DND-41 (cell line): Measurements from ENCODE around the gene DOCK3.

Source experiments
- ATAC-seq: fragments of 200-7000 bp; cut with Tn5 transposase; 3 replicates; pipeline ENCODE4 v1.9.1; 2021; ENCODE audit warnings: low read depth; ENCODE audit not compliant: insufficient read depth
- DNase-seq: peaks from one replicate; pipeline ENCODE4 v3.0.0-alpha.2; 2020
- H2AFZ ChIP-seq: 2 replicates; pipeline ENCODE4 v1.6.0; 2012; ENCODE audit warnings: low read depth, low read length
- H3K27ac ChIP-seq: 2 replicates; pipeline ENCODE4 v1.5.1; 2012; ENCODE audit warnings: low read length, inconsistent platforms
- H3K27me3 ChIP-seq: fragments of 200-600 bp; sonication (generic); 2 replicates; pipeline ENCODE4 v1.6.0; 2012; ENCODE audit warnings: low read length, mild to moderate bottlenecking, inconsistent platforms; ENCODE audit not compliant: insufficient read depth, poor library complexity
- H3K36me3 ChIP-seq: 2 replicates; pipeline ENCODE4 v1.5.1; 2012; ENCODE audit warnings: low read length, inconsistent platforms; ENCODE audit not compliant: insufficient read depth
- H3K4me1 ChIP-seq: 2 replicates; pipeline ENCODE4 v1.5.1; 2012; ENCODE audit warnings: mild to moderate bottlenecking, low read length; ENCODE audit not compliant: insufficient read depth
- H3K4me2 ChIP-seq: 2 replicates; pipeline ENCODE4 v1.6.0; 2012; ENCODE audit warnings: mild to moderate bottlenecking, moderate library complexity, low read length, inconsistent platforms; ENCODE audit not compliant: insufficient read depth
- H3K4me3 ChIP-seq, 2 experiments: fragments of 200-600 bp in 1 of 2; shearing (Covaris generic) in 1 of 2; 2 replicates each; pipeline ENCODE4 v1.5.1; 2012 to 2016; ENCODE audit warnings: inconsistent platforms in 2 of 2, low read length in 2 of 2, mild to moderate bottlenecking in 2 of 2, low read depth in 1 of 2, moderate library complexity in 1 of 2
- H3K79me2 ChIP-seq: 2 replicates; pipeline ENCODE4 v1.6.0; 2012; ENCODE audit warnings: low read length, inconsistent platforms; ENCODE audit not compliant: insufficient read depth
- H3K9ac ChIP-seq: 2 replicates; pipeline ENCODE4 v1.6.0; 2012; ENCODE audit warnings: low read depth, mild to moderate bottlenecking, inconsistent platforms, low read length, moderate library complexity
- H3K9me3 ChIP-seq: 2 replicates; pipeline ENCODE4 v1.5.1; 2012; ENCODE audit warnings: low read length, moderate library complexity, mild to moderate bottlenecking, inconsistent platforms; ENCODE audit not compliant: insufficient read depth, severe bottlenecking
- H4K20me1 ChIP-seq: 2 replicates; pipeline ENCODE4 v1.6.0; 2012; ENCODE audit warnings: low read length; ENCODE audit not compliant: insufficient read depth
- CTCF ChIP-seq: IDR thresholded peaks from 2 replicates; pipeline ENCODE4 v1.5.1; 2012; ENCODE audit warnings: borderline replicate concordance, low read length, moderate library complexity, mild to moderate bottlenecking; ENCODE audit not compliant: poor library complexity, severe bottlenecking; ENCODE audit errors: extremely low read depth
- EZH2 ChIP-seq: IDR thresholded peaks from 3 replicates; pipeline ENCODE4 v1.6.1; 2012; ENCODE audit warnings: borderline replicate concordance, low read depth, mild to moderate bottlenecking, moderate library complexity, low read length, inconsistent platforms; ENCODE audit not compliant: severe bottlenecking

DOCK3 gene

GRCh38 chr3:51393134-51393495 is 718.4 kb downstream of the DOCK3 start:
- no peak for TF ChIP-seq EZH2
- TF ChIP-seq CTCF = no peak
- no peak for DNase-seq
- Histone ChIP-seq H3K27ac (no peak overlapping the region), H3K9ac (peak overlapping the region; percentile 80; the same call in 1 of the 2 replicates), H3K4me1 (peaks cover 66% of the 10 kb centered on the region), H2AFZ (no peak overlapping the region), H3K36me3 (peaks cover 88% of the 10 kb centered on the region), H3K4me3 (peak overlapping the region in 1 of 2 experiments; percentile 93; a peak in 2 of 4 replicates), H3K79me2 (peaks cover 83% of the 10 kb centered on the region), H3K9me3 (no peaks in the 10 kb centered on the region), H3K27me3 (no peaks in the 10 kb centered on the region), H3K4me2 (peak overlapping the region; percentile 90), H4K20me1 (peaks cover 73% of the 10 kb centered on the region)
- ATAC-seq = no peak

DNA sequence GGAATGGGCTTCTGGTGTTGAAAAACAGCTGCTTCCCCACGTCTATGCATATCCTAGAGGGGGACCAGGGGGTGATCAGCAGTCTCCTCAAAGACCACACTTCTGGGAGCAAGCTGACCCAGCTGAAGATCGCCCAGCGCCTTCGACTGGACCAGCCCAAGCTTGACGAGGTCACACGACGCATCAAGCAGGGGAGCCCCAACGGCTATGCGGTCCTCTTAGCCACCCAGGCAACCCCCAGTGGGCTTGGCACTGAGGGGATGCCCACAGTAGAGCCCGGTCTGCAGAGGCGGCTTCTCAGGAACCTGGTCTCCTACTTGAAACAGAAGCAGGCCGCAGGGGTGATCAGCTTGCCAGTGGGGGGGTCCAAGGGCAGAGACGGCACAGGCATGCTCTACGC is 718.8 kb downstream of the DOCK3 start:
- TF ChIP-seq CTCF (no peak), EZH2 (no peak)
- H3K4me2 ChIP-seq = peak overlapping the region; percentile 90
- peak overlapping the region; percentile 80; the same call in 1 of the 2 replicates for H3K9ac ChIP-seq
- H3K4me1 ChIP-seq = peaks cover 62% of the 10 kb centered on the region
- H3K9me3 ChIP-seq = no peaks in the 10 kb centered on the region
- DNase-seq (no peak), ATAC-seq (no peak)
- no peaks in the 10 kb centered on the region for H3K27me3 ChIP-seq
- H3K36me3 ChIP-seq = peaks cover 86% of the 10 kb centered on the region
- H3K4me3 ChIP-seq = peak overlapping the region in 1 of 2 experiments; percentile 93; a peak in 2 of 4 replicates
- 0 out of 2 replicates have a peak overlapping the region, but pooled peaks have one; percentile 35 for H3K27ac ChIP-seq
- no peak overlapping the region for H2AFZ ChIP-seq
- peaks cover 78% of the 10 kb centered on the region for H3K79me2 ChIP-seq
- H4K20me1 ChIP-seq = peaks cover 70% of the 10 kb centered on the region

- DNase-seq (no peak), ATAC-seq (no peak)
- peak overlapping the region in 1 of 2 experiments; percentile 26; a peak in 1 of 4 replicates for H3K4me3 ChIP-seq
- peaks cover 72% of the 10 kb centered on the region for H4K20me1 ChIP-seq
- peaks cover 52% of the 10 kb centered on the region for H3K4me1 ChIP-seq
- no peaks in the 10 kb centered on the region for H3K27me3 ChIP-seq
- no peak for TF ChIP-seq CTCF
- TF ChIP-seq EZH2 = no peak
- peak overlapping the region; percentile 12; the same call in 1 of the 2 replicates for H3K9ac ChIP-seq
- H3K9me3 ChIP-seq = no peaks in the 10 kb centered on the region
- peaks cover 73% of the 10 kb centered on the region for H3K79me2 ChIP-seq
- H2AFZ ChIP-seq = no peak overlapping the region
- peaks cover 87% of the 10 kb centered on the region for H3K36me3 ChIP-seq
- H3K4me2 ChIP-seq = peak overlapping the region; percentile 90
- no peak overlapping the region for H3K27ac ChIP-seq
Observed at GRCh38 chr3:51394541-51394940, 719.8 kb downstream of the DOCK3 start.
